HG02981 (cell line): ENCODE data around the gene NKX2-4.
"Not testable (repeated sequence)": the region's sequence is repeated elsewhere in the genome, so short reads cannot be mapped to it uniquely, and the experiment has no call there.

Experiments
- ATAC-seq: cut with Tn5 transposase; IDR thresholded peaks from one replicate; pipeline ENCODE4 v1.9.1; 2021; ENCODE audit warnings: mild to moderate bottlenecking, moderate library complexity; ENCODE audit not compliant: unreplicated experiment

NKX2-4 gene

DNA sequence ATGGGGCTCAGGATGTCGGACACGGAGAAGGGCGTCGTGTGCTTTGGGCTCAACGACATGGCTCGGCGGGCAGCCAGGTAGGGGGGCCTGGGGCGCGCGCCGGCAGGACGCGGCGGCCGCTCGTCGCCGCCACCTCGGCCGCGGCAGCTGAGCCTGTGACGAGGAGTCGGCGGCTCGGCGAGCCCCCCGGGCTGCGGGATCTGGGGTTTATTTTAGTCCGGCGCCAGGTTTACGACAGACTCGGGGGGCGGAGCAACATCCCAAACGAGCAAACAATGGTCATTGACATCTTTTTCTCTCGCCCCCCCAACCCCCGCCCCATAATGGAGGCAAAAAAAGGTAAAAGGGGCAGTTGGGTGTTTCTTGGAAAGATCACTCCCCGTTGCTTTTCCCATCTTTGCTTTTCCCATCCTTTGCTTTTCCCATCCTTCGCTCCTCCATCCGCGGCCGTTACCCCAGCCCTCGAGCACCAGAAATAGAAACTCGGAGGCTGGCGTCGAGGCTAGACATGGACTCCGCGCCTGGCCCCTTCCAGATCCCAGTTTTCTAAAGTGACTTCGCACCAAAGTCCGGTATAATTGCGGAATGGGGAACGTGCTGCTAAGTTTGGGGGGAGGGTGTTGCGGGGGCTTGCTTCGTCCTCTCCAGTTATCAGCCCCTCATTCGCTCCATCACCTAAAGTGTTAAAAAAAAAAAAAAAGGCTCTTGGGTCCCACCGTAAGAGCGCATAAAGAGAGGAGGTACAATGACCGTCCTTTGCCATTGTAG is at the start of gene NKX2-4:
Gene NKX2-4 (minus strand): TSS at position 186 of the 768 bp plus-strand sequence. CDS start 127 bp downstream, at position 59.
- ATAC-seq, result no peak

DNA sequence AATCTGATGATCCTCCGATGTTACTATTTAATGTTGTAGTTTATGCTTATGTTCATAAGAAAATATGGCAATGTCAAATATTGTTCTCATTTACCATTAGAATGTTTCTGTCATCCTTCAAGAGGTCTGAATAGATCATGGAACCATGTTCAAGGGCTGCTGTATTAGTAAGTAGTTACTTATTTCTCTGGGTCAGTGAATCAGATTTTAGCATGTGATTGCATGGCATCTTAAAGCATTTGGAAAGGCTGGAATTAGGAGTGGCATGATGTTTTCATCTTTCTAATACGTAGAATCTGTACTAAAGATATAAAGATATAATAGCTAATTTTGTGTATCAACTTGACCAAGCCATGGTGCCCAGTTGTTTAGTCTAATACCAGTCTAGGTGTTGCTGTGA is 40.5 kb upstream of the NKX2-4 start:
- ATAC-seq, result no peak

GRCh38 chr20:21437248-21437647 is 39.9 kb upstream of the NKX2-4 start:
- ATAC-seq, result no peak

- ATAC-seq, result no peak
Measured at GRCh38 chr20:21436205-21436604, 38.9 kb upstream of the NKX2-4 start.

- no peak for ATAC-seq
Measured at GRCh38 chr20:21435576-21435975, 38.2 kb upstream of the NKX2-4 start.

GRCh38 chr20:21433329-21433890 is 36.1 kb upstream of the NKX2-4 start:
- no peak for ATAC-seq

- no peak for ATAC-seq
Measured at GRCh38 chr20:21432911-21433310, 35.6 kb upstream of the NKX2-4 start.

GRCh38 chr20:21430020-21430419 is 32.7 kb upstream of the NKX2-4 start:
- no peak for ATAC-seq

DNA sequence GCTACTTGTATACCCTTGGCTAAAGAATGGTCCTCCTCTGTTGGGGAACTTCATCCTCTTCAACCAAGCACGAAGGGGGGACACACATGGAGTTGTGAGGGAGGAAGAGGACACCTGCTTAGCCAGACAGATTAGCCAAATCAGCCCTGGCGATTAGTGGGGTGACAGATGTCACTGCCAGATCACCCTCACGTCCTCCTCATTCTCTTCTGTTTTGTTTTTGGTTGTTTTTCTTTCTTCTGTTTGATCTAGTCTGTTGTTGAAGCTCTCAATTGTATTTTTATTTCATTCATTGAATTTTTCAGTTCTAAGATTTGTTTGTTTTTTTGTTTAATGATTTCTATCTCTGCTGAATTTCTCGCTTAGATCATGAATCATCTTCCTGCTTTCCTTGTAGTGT is 27.5 kb upstream of the NKX2-4 start:
- ATAC-seq, result no peak

- not testable (repeated sequence) for ATAC-seq
Measured at GRCh38 chr20:21423712-21424111, 26.4 kb upstream of the NKX2-4 start.

GRCh38 chr20:21421601-21422236 is 24.4 kb upstream of the NKX2-4 start:
- no peak for ATAC-seq

DNA sequence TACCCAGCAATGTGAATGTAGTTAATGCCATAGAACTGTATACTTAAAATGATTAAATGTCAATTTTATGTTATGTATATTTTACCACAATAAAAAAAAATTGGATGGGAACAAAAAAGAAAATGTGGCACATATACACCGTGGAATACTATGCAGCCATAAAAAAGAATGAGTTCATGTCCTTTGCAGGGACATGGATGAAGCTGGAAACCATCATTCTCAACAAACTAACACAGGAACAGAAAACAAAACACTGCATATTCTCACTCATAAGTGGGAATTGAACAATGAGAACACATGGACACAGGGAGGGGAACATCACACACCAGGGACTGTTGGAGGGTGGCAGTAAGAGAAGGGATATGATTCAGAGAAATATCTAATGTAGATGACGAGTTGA is 21.8 kb upstream of the NKX2-4 start:
- not testable (repeated sequence) for ATAC-seq

DNA sequence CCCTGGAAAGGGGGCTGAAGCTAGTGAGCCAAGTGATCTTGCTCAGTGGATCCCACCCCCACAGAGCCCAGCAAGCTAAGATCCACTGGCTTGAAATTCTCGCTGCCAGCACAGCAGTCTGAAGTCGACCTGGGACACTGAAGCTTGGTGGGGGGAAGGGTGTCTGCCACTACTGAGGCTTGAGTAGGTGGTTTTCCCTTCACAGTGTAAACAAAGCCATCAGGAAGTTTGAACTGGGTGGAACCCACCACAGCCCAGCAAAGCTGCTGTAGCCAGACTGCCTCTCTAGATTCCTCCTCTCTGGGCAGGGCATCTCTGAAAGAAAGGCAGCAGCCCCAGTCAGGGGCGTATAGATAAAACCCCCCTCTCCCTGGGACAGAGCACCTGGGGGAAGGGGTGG is 16.7 kb upstream of the NKX2-4 start:
- ATAC-seq, result not testable (repeated sequence)

DNA sequence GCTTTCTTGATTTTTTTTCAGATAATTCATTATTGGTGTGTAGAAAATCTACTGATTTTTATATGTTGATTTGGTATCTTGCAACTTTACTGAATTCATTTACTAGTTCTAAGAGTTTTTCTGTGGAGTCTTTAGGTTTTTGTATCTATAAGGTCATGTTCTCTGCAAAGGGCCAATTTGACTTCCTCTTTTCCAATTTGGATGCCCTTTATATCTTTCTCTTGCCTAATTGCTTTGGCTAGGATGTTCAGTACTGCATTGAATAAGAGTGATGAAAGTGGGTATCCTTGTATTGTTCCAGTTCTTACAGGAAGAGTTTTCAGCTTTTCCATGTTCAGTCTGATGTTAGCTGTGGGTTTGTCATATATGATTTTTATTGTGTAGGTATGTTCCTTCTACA is 14.4 kb upstream of the NKX2-4 start:
- ATAC-seq, result no peak

DNA sequence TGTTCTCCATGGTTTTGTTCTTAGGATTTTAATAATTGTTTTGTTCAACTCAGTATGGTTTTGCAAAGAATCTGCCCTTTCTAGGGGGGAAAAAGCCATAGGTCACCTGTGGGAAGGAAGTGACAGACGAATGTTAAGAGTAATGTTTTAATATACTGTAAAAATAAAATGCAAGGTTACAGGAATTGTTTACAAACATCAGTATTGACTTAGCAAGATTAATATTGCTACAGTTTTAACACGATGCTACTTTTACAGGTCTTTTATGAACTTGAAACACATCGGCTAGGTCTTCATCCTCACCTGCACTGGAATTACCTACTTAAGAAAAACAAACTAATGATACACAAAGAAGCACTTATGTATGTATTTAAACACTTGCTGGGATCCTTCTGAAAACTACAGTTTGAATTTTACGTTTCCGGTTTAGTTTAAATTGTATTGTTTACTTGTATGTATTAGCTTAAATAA is 1.7 kb upstream of the NKX2-4 start:
- no peak for ATAC-seq

GRCh38 chr20:21398109-21399004 is 1.0 kb upstream of the NKX2-4 start:
- no peak for ATAC-seq

DNA sequence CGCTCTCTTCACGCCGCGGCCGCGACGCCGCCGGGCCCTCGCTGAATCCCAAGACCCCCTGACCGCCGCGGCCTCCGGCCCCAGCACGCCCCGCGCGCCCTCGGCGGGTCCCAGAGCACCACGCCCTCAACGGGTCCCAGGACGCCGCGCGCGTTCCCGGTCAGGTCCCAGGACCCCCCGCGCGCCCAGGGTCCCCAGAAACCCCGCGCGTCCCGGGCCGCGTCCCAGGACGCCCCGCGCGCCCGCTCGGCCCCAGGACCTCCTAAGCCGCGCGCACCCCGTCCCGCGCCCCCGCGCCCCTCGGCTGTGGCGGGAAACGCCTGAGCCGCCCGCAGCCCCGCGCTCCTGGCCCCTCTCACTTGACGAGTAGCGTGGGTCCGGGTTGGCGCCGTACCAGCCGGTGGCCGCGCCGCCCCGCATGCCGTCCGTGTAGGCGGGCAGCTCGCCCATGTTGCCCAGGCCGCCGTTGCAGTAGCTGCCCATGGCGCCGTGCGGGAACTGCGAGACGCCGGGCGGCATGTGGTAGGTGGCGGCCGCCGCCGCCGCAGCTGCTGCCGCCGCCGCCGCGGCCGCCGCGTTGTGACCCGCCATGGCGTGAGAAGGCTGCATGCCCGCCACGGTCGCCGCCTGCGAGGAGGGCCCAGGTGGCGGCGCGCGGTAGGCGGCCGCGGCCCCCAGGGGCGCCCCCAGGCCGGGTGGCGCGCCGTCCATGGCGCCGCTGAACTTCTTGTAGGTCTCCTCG is 556 bp downstream of the NKX2-4 start:
- no peak for ATAC-seq

- no peak for ATAC-seq
Measured at GRCh38 chr20:21395666-21396598, 1.4 kb downstream of the NKX2-4 start.

DNA sequence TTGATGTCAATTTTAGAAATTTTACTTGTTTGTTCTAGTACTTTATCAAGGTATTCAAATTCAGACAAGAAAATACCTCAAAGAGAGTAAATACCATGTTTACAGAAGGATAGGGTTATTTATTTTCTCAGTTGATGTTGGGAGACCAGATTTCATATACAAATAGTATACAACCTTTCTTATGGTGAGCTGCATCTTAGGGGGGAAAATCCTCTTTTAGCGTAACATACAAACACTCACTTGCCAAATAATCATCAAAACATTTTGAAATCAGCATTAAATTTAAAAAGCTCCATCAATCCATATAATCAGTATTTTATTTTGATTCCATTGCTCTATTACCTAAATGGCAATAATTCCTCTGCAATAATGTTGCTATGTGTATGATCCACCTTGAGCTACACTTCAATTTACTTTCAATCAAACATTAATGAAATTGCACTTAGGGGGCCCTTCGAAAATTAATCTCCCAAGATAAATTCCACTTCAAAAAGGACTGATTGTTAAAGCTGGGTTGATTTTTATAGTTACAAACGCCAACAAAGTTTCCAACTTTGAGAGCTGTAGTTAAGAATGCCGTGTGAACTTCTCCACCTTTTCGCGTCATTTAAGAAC is 2.2 kb downstream of the NKX2-4 start:
- ATAC-seq, result no peak
